DOHH2 (cell line): ENCODE measurements around the gene PRKN.

Experiments
- H3F3A ChIP-seq: fragments of 200-600 bp; sonication (generic), shearing (Covaris generic); 2 replicates; pipeline ENCODE4 v1.6.0; 2016; ENCODE audit warnings: antibody characterized with exemption, mild to moderate bottlenecking; ENCODE audit not compliant: control insufficient read depth, insufficient read depth
- H3K27ac ChIP-seq: fragments of 200-600 bp; sonication (generic); 2 replicates; pipeline ENCODE4 v1.5.1; 2014; ENCODE audit warnings: low read depth, mild to moderate bottlenecking, low read length, moderate library complexity
- H3K27me3 ChIP-seq: fragments of 200-600 bp; sonication (generic); 2 replicates; pipeline ENCODE4 v1.6.1; 2014; ENCODE audit warnings: mild to moderate bottlenecking, low read length, mixed read lengths; ENCODE audit not compliant: control insufficient read depth
- H3K36me3 ChIP-seq: fragments of 200-600 bp; sonication (generic); 2 replicates; pipeline ENCODE4 v1.6.1; 2014; ENCODE audit warnings: mild to moderate bottlenecking, low read length, moderate library complexity, mixed read lengths; ENCODE audit not compliant: control insufficient read depth
- H3K4me1 ChIP-seq: fragments of 200-600 bp; sonication (generic); 2 replicates; pipeline ENCODE4 v1.6.1; 2014; ENCODE audit warnings: mild to moderate bottlenecking, low read length, mixed read lengths; ENCODE audit not compliant: control insufficient read depth
- H3K4me2 ChIP-seq: fragments of 200-600 bp; sonication (generic); 2 replicates; pipeline ENCODE4 v1.6.0; 2014; ENCODE audit warnings: mild to moderate bottlenecking, low read length, moderate library complexity
- H3K4me3 ChIP-seq: fragments of 200-600 bp; sonication (generic); 2 replicates; pipeline ENCODE4 v1.5.1; 2014; ENCODE audit warnings: mild to moderate bottlenecking, low read length, mixed read lengths
- H3K79me2 ChIP-seq: fragments of 200-600 bp; sonication (generic); 2 replicates; pipeline ENCODE4 v1.6.1; 2014; ENCODE audit warnings: mild to moderate bottlenecking, low read length, mixed read lengths; ENCODE audit not compliant: control insufficient read depth
- H3K9me2 ChIP-seq: fragments of 200-600 bp; sonication (generic); replicated peaks from 2 replicates; pipeline ENCODE4 v1.6.1; 2014; ENCODE audit warnings: mild to moderate bottlenecking, low read length, mixed read lengths; ENCODE audit not compliant: control insufficient read depth
- H3K9me3 ChIP-seq: fragments of 200-600 bp; sonication (generic); 2 replicates; pipeline ENCODE4 v1.6.1; 2014; ENCODE audit warnings: antibody characterized with exemption, low read length, mixed read lengths; ENCODE audit not compliant: control insufficient read depth, insufficient read depth
- H4K20me1 ChIP-seq: fragments of 200-600 bp; sonication (generic); 2 replicates; pipeline ENCODE4 v1.6.0; 2014; ENCODE audit warnings: low read depth, mild to moderate bottlenecking, antibody characterized with exemption, low read length, moderate library complexity; ENCODE audit not compliant: control insufficient read depth, insufficient read depth
- CTCF ChIP-seq: fragments of 200-600 bp; sonication (generic); IDR thresholded peaks from one replicate; pipeline ENCODE4 v1.5.1; 2014; ENCODE audit warnings: antibody characterized with exemption, mild to moderate bottlenecking, low read depth, low read length; ENCODE audit not compliant: poor library complexity, severe bottlenecking
- EZH2phosphoT487 ChIP-seq: fragments of 200-600 bp; sonication (generic); IDR thresholded peaks from 2 replicates; pipeline ENCODE4 v1.6.1; 2017; ENCODE audit warnings: borderline replicate concordance, mild to moderate bottlenecking, antibody characterized with exemption, low read length, moderate library complexity, mixed read lengths

The PRKN gene

GRCh38 chr6:162195441-162195840 lies 532.1 kb downstream of the PRKN start:
- Histone ChIP-seq H3K27ac (no peak overlapping the region), H4K20me1 (no peaks in the 10 kb centered on the region), H3K36me3 (no peaks in the 10 kb centered on the region), H3K4me1 (no peaks in the 10 kb centered on the region), H3K9me3 (no peaks in the 10 kb centered on the region), H3K27me3 (no peaks in the 10 kb centered on the region), H3K9me2 (no peaks in the 10 kb centered on the region), H3K4me3 (no peak overlapping the region), H3K4me2 (no peak overlapping the region), H3F3A (no peaks in the 10 kb centered on the region), H3K79me2 (no peaks in the 10 kb centered on the region)
- TF ChIP-seq EZH2phosphoT487, result no peak
- TF ChIP-seq CTCF, result no peak

GRCh38 chr6:162190981-162191380 lies 536.6 kb downstream of the PRKN start:
- H3K9me3 ChIP-seq, result no peaks in the 10 kb centered on the region
- H3K36me3 ChIP-seq, result no peaks in the 10 kb centered on the region
- no peak overlapping the region for H3K27ac ChIP-seq
- H3K9me2 ChIP-seq, result no peaks in the 10 kb centered on the region
- H3K4me1 ChIP-seq, result no peaks in the 10 kb centered on the region
- H3K79me2 ChIP-seq, result no peaks in the 10 kb centered on the region
- no peaks in the 10 kb centered on the region for H4K20me1 ChIP-seq
- no peaks in the 10 kb centered on the region for H3K27me3 ChIP-seq
- no peak overlapping the region for H3K4me2 ChIP-seq
- H3K4me3 ChIP-seq, result no peak overlapping the region
- H3F3A ChIP-seq, result no peaks in the 10 kb centered on the region
- TF ChIP-seq EZH2phosphoT487 (no peak), CTCF (no peak)

- Histone ChIP-seq H3K27ac (no peak overlapping the region), H3F3A (no peaks in the 10 kb centered on the region), H3K4me3 (no peak overlapping the region), H3K4me2 (no peak overlapping the region), H3K27me3 (no peaks in the 10 kb centered on the region), H3K4me1 (no peaks in the 10 kb centered on the region), H3K79me2 (no peaks in the 10 kb centered on the region), H3K36me3 (no peaks in the 10 kb centered on the region), H3K9me3 (no peaks in the 10 kb centered on the region), H3K9me2 (no peaks in the 10 kb centered on the region), H4K20me1 (no peaks in the 10 kb centered on the region)
- TF ChIP-seq CTCF, result no peak
- no peak for TF ChIP-seq EZH2phosphoT487
These were observed 540.2 kb downstream of the PRKN start for GRCh38 chr6:162187168-162187935.
